ENCODE results near the gene HCK.

Gene HCK

DNA sequence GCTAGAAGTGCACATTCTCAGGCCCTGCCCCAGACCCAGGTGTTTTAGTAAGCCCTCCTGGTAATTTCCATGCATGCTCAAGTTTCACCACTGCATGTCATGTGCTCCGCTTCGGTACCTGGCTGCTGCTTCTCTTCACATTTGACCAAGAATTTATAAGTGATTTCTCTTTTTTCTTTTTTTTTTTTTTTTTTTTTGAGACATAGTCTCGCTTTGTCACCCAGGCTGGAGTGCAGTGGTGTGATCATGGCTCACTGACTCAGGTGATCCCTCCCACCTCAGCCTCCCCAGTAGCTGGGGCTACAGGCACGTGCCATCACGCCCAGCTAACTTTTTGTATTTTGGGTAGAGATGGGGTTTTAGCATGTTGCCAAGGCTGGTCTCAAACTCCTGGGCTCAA lies 73.5 kb downstream of the HCK start:
- no peak for TF ChIP-seq CTCF (IDR thresholded peaks at IDR 0.05; ENCODE audit: extremely low read depth, missing control alignments)
- DNase-seq (ENCODE audit: low spot score), result no peak

GRCh38 chr20:32126919-32127318 lies 74.9 kb downstream of the HCK start:
- TF ChIP-seq CTCF (IDR thresholded peaks at IDR 0.05; ENCODE audit: extremely low read depth, missing control alignments), result no peak
- no peak for DNase-seq (ENCODE audit: low spot score)

GRCh38 chr20:32127347-32127746 lies 75.3 kb downstream of the HCK start:
- no peak for DNase-seq (ENCODE audit: low spot score)
- TF ChIP-seq CTCF (IDR thresholded peaks at IDR 0.05; ENCODE audit: extremely low read depth, missing control alignments), result no peak

GRCh38 chr20:32128167-32128566 lies 76.1 kb downstream of the HCK start:
- no peak for TF ChIP-seq CTCF (IDR thresholded peaks at IDR 0.05; ENCODE audit: extremely low read depth, missing control alignments)
- DNase-seq (ENCODE audit: low spot score), result no peak

GRCh38 chr20:32129863-32130262 lies 77.8 kb downstream of the HCK start:
- no peak for DNase-seq (ENCODE audit: low spot score)
- TF ChIP-seq CTCF (IDR thresholded peaks at IDR 0.05; ENCODE audit: extremely low read depth, missing control alignments), result no peak

- DNase-seq (ENCODE audit: low spot score), result no peak
- TF ChIP-seq CTCF (IDR thresholded peaks at IDR 0.05; ENCODE audit: extremely low read depth, missing control alignments), result no peak
Observed at GRCh38 chr20:32130352-32130751, 78.3 kb downstream of the HCK start.

DNA sequence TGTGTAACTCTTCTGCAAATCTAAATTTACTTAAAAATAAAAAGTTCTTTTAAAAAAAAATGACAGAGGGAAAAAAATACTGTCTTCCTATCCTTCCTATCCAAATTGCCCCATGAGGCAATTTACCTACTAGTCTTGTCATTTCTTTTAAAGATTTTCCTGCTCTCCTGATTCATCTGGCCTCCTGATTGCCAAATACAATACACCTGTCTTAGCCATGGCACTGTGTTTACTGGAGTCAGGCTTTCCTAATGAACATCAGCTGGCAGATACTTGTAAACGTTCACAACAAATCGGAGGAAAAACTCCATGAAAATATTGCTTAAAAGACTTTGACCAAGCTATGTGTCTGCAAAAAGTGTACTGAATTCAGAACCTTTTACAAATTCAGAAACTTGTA lies 78.9 kb downstream of the HCK start:
- TF ChIP-seq CTCF (IDR thresholded peaks at IDR 0.05; ENCODE audit: extremely low read depth, missing control alignments), result no peak
- DNase-seq (ENCODE audit: low spot score), result no peak

Measured in GM20000 (cell line).